ENCODE results near the gene RALGPS1.

The RALGPS1 gene

GRCh38 chr9:127081250-127082185 is 166.9 kb downstream of the RALGPS1 start:
- no peak for DNase-seq

- DNase-seq: no peak
Observed at GRCh38 chr9:127083138-127083980, 168.8 kb downstream of the RALGPS1 start.

GRCh38 chr9:127084076-127085039 is 169.8 kb downstream of the RALGPS1 start:
- DNase-seq: no peak

- no peak for DNase-seq
Observed at GRCh38 chr9:127085186-127085585, 170.6 kb downstream of the RALGPS1 start.

GRCh38 chr9:127086771-127087170 is 172.2 kb downstream of the RALGPS1 start:
- no peak for DNase-seq

- no peak for DNase-seq
Observed at GRCh38 chr9:127087411-127087810, 172.8 kb downstream of the RALGPS1 start.

- no peak for DNase-seq
Observed at GRCh38 chr9:127087836-127088235, 173.3 kb downstream of the RALGPS1 start.

- DNase-seq: no peak
Observed at GRCh38 chr9:127088724-127089615, 174.4 kb downstream of the RALGPS1 start.

- no peak for DNase-seq
Observed at GRCh38 chr9:127089631-127090081, 175.1 kb downstream of the RALGPS1 start.

- no peak for DNase-seq
Observed at GRCh38 chr9:127090341-127090985, 175.9 kb downstream of the RALGPS1 start.

- no peak for DNase-seq
Observed at GRCh38 chr9:127091526-127091925, 176.9 kb downstream of the RALGPS1 start.

GRCh38 chr9:127092041-127092608 is 177.5 kb downstream of the RALGPS1 start:
- no peak for DNase-seq

GRCh38 chr9:127093319-127094020 is 178.9 kb downstream of the RALGPS1 start:
- no peak for DNase-seq

GRCh38 chr9:127095411-127095810 is 180.8 kb downstream of the RALGPS1 start:
- no peak for DNase-seq

- no peak for DNase-seq
Observed at GRCh38 chr9:127096208-127096607, 181.6 kb downstream of the RALGPS1 start.

GRCh38 chr9:127097683-127098082 is 183.1 kb downstream of the RALGPS1 start:
- no peak for DNase-seq

GRCh38 chr9:127098916-127099553 is 184.5 kb downstream of the RALGPS1 start:
- no peak for DNase-seq

- no peak for DNase-seq
Observed at GRCh38 chr9:127099664-127100063, 185.1 kb downstream of the RALGPS1 start.

GRCh38 chr9:127102176-127102575 is 187.6 kb downstream of the RALGPS1 start:
- no peak for DNase-seq

All from right kidney (tissue), 1 donor.